Smooth muscle cell of trachea (primary cell): Measurements from ENCODE around the gene TMEM271. TPM values are rescaled to one million over a fixed set of nuclear protein-coding genes. Genes with fewer than 3 reads are reported as not detected.

Source experiments
- total RNA-seq: library from RNA; depleted of rRNA; stranded (reverse); fragments of >200 nt; gene quantifications from 2 replicates; pipeline ENCODE4 v1.2.1, GENCODE V29; 2014

Gene TMEM271
- total RNA-seq, result not detected in 2 replicates

GRCh38 chr4:576245-576821 is at the start of gene TMEM271:
Gene TMEM271, minus strand, starts transcription at chr4:576295. Its CDS starts 233 bp downstream, at chr4:576062.

GRCh38 chr4:624705-625590 is 48.9 kb upstream of the TMEM271 start, which contains the start of gene PDE6B:
Gene PDE6B, plus strand, starts transcription at chr4:625573. Its CDS starts 54 bp downstream, at chr4:625627.

Other genes with a start within 250 kb of the TMEM271 start
- gene ZNF141, start 238.5 kb downstream of the TMEM271 start, total RNA-seq, result 8.4 and 13.5 TPM in 2 replicates
- gene ZNF721, start 77.1 kb downstream of the TMEM271 start, total RNA-seq, result 25.5 and 30.1 TPM in 2 replicates
- gene PIGG, start 77.1 kb downstream of the TMEM271 start, total RNA-seq, result 47.6 and 54.0 TPM in 2 replicates
- 1.5 TPM in 1 of 2 replicates, not detected in the other for gene PDE6B, start 49.3 kb upstream of the TMEM271 start, total RNA-seq
- 93.5 and 110 TPM in 2 replicates for gene ATP5ME, start 98.0 kb upstream of the TMEM271 start, total RNA-seq
- 16.6 and 23.0 TPM in 2 replicates for gene MYL5, start 98.2 kb upstream of the TMEM271 start, total RNA-seq
- 4.2 and 15.5 TPM in 2 replicates for gene SLC49A3, start 112.9 kb upstream of the TMEM271 start, total RNA-seq
- 29.4 and 32.4 TPM in 2 replicates for gene PCGF3, start 129.5 kb upstream of the TMEM271 start, total RNA-seq
- 0.17 TPM in 1 of 2 replicates, not detected in the other for gene CPLX1, start 249.8 kb upstream of the TMEM271 start, total RNA-seq